HG03521 (cell line): ENCODE results near the gene SIGLECL1.
"Not testable (repeated sequence)": the region's sequence is repeated elsewhere in the genome, so short reads cannot be mapped to it uniquely, and the experiment has no call there.

Experiments
- ATAC-seq: cut with Tn5 transposase; IDR thresholded peaks from one replicate; pipeline ENCODE4 v1.9.1; 2021; ENCODE audit warnings: mild to moderate bottlenecking, moderate library complexity; ENCODE audit not compliant: unreplicated experiment

The SIGLECL1 gene

DNA sequence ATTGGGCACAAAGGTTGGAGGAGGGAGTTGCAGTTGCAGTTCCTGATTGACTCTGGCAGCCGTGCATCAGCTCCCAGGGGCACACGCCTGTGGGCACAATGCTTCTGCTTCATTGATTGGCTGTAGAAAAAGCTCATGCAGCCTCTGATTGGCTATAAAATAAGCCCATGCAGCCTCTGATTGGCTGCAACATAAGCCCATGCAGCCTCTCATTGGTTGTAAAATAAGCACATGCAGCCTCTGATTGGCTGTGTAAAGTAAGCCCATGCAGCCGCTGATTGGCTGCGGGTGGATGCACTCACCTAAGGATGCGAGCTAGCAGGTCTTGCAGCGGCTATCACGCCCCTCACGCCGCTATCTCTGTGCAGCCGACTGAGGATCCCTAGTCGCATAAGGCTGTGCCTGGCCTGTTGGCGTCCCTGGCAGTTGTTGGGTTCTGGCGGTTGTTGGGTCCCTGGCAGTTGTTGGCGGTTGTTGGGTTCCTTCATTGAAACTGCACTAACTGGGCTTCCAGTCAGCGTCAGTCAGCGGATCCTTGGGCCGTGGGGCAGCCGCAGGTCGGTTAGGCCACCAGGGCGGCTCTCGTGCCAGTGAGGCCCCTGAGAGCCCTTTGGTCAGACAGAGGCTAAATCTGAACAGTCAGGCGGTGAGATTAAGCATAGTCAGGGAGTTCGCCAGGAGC lies at the start of gene SIGLECL1:
TSS of gene SIGLECL1 (plus strand) at position 295 of the 682 bp plus-strand sequence. CDS start 12,993 bp downstream, outside the sequence.
- no peak for ATAC-seq

DNA sequence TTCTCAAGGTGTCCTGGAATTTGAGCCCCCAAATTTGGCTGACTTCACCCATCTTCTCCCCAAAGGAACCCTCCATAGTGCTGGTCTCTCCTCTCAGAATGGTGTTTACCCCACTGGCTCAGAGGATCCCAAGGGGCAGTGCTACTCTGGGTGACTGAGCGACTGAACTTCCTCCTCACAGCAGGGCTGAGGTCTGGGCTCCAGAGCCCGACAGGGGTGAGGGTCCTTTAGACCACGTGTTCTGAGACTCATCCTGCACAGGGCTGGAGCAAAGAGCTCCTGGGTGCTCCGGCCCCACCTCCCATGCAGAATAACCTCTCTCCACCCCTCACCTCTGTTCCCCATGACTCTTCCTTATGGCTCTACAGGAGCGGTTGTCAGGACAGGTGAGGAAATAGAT lies 49.2 kb upstream of the SIGLECL1 start:
- ATAC-seq, result no peak

DNA sequence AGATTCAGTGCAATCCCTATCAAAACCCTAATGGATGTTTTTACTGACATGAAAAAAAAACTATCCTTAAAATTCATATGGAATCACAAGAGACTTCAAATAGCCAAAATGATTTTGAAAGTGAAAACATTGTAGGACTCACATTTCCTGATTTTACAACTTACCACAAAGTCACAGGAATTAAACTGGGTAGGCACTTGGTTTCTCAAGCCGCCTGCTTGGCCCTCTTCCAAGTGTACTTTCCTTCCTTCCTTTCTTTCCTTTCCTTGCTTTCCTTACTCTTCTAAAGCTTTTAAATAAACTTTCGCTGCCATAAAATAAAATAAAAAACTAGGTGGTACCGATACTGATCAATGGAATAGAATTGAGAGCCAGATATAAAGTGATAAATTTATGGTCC lies 47.0 kb upstream of the SIGLECL1 start:
- ATAC-seq, result no peak

DNA sequence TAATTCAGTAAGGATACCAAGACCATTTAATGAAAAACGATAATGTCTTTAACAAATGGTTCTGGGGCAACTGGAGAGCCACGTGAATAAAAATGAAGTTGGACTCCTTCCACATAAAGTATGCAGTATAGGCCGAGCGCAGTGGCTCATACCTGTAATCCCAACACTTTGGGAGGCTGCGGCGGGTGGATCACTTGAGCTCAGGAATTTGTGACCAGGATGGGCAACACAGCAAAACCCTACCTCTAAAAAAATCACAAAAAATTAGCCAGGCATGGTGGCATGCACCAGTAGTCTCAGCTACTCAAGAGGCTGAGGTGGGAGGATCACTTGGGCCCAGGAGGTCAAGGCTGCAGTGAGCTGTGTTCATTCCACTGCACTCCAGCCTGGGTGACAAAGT lies 46.6 kb upstream of the SIGLECL1 start:
- no peak for ATAC-seq

DNA sequence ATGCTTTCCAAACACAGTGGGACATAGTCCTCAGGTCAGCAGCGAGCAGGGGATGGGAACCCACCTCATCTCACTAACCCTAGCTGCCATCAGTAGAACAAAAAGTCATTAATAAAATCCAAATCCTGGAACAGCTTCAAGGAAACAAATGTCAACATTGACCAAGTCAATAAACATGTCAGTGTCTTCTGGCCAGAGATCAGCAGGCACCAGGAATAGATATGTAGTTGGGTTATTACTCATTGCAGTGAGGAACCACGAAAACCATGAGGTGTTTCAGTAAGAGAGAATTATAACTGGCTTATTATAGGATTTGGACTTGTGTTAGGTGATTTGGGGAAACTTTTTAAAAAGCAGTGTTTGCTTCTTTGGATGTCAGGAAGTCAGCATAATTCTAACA lies 43.1 kb upstream of the SIGLECL1 start:
- ATAC-seq, result no peak

DNA sequence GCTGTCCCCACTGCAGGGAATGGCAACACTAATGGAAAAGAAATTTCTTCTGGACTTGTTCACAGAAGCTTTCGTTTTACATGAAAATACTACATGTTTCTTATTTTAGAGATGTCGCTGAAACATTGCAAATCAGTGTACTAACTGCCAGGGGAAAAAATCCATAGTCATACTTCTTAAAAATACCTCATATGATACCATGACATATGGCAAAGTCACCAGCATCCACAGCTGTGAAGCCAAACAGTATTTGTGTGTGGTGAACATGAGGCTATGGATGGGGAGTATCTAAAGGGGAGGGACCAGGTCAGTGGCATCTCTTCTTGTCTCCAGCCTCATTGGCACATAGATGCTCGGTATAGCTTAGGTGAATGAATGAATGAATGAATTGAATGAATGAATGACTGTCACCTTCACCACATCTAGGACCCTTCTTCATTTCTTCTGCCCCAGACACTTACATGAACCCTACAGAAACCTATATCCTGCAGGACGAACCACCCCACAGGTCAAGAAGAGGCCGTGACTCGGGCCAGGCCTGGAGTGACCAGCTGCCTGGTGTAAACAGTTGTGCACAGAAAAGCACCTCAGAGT lies 40.6 kb upstream of the SIGLECL1 start:
- ATAC-seq, result no peak

DNA sequence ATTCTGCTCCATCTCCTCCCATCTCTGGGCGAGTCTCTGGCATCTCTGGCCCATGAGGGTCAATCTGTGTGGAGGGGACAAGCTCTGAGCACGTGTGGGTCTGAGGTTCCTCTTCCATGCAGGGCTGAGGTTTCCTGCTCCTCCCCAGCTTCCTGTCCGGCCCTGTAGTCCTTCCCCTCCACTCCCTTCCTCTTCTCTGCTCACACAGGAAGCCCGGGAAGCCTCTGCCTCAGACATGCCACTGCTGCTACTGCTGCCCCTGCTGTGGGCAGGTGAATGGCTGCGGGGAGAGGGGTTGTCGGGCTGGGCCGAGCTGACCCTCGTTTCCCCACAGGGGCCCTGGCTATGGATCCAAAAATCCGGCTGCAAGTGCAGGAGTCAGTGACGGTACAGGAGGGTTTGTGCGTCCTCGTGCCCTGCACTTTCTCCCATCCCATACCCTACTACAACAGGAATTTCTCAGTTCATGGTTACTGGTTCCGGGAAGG lies 40.0 kb upstream of the SIGLECL1 start:
- ATAC-seq, result not testable (repeated sequence)

DNA sequence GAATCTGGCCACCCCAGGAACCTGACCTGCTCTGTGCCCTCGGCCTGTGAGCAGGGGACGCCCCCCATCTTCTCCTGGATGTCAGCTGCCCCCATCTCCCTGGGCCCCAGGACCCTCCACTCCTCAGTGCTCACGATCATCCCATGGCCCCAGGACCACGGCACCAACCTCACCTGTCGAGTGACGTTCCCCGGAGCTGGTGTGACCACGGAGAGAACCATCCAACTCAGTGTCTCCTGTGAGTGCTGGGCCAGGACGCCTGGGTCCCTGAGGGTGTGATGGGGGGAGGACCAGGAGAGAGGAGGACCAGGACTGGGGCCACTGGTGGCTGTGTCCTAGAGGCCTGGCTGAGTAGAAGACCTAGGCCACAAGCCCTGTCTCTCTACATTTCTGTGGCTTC lies 39.0 kb upstream of the SIGLECL1 start:
- no peak for ATAC-seq

DNA sequence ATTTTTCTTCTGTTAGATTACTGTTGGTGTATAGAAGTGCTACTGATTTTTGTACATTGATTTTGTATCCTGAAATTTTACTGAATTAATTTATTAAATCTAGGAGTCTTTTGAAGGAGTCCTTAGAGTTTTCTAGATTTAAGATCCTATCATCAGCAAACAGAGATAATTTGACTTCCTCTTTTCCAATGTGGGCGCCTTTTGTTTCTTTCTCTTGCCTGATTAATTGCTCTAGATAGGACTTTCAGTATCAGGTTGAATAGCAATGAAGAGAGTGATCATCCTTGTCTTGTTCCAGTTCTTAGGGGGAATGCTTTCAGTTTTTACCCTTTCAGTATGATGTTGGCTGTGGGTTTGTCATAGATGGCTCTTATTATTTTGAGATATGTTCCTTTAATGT lies 31.6 kb upstream of the SIGLECL1 start:
- no peak for ATAC-seq

DNA sequence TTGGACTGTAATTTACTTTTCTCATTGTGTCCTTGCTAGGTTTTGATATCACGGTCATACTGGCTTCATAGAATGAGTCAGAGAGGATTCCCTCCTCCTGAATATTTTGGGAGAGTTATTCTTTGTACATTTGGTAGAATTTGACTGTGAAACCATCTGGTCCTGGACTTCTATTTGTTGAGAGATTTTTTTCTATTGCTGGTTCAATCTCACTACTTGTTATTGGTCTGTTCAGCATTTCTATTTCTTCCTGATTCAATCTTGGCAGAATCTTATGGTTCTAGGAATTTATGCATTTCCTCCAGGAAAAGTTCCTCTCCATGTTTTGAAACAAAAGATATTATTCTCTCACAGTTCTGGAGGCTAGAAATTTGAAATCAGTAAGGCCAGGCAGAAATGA lies 30.9 kb upstream of the SIGLECL1 start:
- no peak for ATAC-seq

DNA sequence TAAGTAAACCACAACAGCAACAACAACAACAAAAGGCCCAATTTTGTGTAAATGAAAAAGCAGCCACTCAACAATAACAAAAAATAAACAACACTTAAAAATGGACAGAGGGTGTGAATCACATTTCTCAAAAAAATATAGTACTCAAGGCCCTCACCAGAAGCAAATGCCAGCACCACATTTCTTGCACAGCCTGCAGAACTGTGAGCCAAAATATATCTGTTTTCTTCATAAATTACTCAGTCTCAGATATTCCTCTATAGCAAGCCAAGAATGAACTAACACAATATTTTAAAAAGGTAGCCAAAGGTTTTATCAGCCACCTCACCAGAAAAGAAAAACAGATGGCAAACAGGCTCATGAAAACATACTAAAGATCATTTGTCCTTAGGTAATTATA lies 29.9 kb upstream of the SIGLECL1 start:
- ATAC-seq, result no peak

DNA sequence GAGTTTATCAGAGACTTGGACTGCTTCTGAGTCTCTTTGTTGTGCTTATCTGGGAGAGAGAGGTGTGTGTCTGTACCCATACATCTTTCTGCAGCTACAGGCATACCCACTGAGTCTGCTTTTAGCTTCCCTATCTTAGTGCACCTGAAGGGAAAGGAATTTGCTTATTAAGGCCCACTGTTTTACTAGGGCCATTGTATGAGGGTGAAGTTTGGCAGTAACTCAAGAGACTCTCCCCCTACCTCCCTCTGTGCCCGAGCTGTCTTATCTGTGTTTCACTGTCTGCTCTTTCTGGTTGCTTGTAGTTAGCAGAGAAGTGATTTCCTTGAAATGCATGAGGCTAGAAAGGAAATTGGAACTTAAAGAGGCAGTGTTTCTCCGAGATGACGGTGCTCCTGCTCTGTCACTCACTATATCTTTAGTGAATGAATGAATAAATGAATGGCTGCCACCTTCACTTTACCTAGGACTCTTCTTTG lies 26.7 kb upstream of the SIGLECL1 start:
- no peak for ATAC-seq

DNA sequence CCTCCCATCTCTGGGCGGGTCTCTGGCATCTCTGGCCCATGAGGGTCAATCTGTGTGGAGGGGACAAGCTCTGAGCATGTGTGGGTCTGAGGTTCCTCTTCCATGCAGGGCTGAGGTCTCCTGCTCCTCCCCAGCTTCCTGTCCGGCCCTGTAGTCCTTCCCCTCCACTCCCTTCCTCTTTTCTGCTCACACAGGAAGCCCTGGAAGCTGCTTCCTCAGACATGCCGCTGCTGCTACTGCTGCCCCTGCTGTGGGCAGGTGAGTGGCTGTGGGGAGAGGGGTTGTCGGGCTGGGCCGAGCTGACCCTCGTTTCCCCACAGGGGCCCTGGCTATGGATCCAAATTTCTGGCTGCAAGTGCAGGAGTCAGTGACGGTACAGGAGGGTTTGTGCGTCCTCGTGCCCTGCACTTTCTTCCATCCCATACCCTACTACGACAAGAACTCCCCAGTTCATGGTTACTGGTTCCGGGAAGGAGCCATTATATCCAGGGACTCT lies 25.9 kb upstream of the SIGLECL1 start, which contains the start of gene CD33:
TSS of gene CD33 (plus strand) at position 183 of the 496 bp plus-strand sequence. CDS start at position 222, 39 bp downstream.
- not testable (repeated sequence) for ATAC-seq

DNA sequence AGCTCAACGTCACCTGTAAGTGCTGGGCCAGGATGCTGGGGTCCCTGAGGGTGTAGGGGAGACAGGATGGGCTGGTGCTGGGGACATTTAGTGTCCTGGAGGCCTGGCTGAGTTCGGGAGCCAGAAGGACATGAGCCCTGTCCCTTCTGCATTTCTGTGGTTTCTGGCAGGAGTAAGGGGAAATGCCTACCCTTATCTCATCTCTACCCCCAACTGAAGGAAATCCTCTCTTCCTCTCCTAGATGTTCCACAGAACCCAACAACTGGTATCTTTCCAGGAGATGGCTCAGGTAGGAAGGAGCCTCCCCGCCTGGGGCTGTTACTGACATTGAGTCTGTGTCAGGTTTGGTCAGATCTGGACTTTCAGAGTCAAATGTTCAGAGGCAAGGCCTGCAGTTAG lies 24.8 kb upstream of the SIGLECL1 start:
- ATAC-seq, result no peak

DNA sequence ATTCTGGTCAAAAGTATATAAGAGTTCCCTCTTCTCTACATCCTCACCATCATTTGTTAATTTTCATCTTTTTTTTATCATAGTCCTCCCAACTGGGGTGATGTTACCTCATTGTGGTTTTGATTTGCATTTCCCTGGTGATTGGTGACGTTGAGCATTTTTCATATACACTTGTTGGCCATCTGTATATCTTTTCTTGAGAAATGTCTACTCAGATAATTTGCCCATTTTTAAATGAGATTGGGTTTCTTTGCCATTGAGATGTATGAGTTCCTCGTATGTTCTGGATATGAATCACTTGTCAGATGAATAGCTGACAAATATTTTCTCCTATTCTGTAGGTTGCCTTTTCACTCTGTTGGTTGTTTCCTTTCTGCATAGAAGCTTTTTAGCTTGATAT lies 23.6 kb upstream of the SIGLECL1 start:
- no peak for ATAC-seq

DNA sequence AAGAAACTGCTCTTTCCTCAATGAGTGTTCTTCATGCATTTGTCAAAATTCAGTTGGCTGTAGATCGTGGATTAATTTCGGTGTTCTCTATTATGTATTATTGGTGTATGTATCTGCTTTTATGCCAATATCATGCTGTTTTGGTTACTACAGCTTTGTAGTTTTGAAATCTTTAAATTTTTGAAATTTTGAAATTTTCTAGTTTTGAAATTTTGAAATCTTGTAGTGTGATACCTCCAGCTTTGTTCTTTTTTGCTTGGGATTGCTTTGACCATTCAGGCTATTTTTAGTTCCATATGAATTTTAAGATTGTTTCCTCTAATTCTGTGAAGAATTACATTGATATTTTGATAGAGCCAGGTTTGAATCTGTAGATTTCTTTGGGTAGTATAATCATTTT lies 22.9 kb upstream of the SIGLECL1 start:
- no peak for ATAC-seq

DNA sequence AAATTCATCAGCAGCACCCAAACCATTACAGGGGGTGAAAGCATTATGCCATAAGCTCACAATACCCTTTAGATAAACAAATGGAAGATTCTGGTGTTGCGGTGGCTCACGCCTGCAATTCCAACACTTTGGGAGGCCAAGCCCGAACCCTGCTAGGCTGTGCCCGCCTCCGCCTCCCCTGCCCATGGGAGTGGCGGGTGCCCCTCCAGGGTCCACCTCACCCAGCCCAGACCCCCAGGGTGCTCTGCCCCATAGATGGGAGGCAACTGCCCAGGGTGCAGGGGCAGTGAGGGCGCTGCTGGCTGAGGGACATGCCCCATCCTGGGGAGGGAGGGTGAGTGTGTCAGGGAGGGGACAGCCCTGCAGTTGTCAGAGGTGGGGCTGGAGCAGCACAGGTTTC lies 10.0 kb upstream of the SIGLECL1 start:
- no peak for ATAC-seq

DNA sequence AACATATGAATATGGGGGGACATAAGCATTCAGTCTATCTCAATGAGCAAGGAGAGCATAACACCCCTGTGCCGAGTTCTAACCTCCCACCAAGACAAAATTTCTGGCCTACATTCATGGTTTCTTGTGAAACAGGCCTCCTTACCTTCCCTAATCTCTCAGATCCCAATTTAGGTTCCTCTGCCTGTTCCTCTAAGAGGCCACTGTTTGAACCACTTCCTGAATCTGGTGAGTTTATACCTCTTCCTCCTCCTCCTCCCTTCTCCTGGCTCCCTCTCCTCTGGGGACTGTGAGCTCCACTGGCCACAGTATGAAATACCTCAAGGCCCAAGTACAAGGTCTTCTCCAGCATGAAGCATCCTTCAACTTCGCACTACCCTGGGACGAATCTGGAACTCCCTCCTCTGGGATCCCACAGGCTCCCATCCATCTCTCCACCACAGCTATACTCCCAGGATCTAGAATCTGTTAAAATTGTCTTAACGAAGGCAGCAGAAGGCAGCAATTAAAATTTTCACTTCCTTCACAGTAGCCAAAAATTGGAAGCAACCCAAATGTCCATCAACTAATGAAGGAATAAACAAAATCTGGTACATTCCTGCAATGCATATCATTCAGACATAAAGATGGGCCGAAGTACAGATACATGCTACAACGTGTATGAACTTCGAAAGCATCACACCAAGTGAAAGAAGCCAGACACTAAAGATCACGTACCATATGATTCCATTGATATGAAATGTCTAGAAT lies 7.8 kb upstream of the SIGLECL1 start:
- ATAC-seq, result no peak

DNA sequence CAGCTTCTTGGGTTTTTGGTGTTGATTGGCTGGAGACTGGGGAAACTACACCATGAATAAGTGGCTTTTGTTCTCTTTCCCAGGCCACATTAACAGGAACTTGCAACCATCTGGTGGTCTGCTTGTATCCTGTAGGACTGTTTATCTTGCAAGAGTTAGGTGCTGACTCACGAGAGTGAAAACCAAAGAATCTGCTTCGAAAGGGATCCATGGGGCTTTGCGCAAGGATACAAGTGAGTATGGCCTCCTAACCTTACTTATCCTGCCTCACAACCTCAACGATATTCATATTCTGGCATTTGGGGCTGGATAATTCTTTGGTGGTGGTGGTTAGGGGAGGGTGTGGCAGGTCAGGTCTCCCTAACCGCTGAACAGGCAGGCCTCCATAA lies 4.7 kb upstream of the SIGLECL1 start:
- ATAC-seq, result no peak

DNA sequence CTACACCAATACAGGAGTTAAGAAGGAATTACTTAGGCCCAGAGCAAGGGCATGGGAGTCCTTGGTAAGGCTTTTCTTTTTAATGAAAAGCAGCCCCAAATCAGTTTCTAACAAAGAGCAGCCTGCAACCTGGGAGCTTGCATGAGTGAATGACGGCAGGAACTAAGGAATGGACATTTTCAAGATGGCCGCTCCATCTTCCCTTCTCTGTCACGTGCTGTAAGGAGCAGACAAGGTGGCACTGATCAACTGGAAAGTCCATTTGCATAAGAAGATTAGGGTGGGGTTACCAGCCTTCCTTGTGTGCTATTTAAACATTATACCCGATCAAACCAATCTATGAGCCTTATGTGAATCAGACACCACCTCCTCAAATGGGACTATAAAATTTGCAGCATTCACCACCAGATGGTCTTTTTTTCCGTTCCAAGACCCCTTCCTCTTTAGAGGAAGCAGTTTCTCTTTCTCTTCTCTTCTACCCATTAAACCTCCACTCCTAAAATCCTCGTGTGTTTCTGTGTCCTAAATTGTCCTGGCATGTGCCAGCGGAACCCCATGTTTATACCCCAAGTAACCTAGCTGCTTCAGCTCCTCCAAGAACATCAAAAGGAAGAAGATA lies 2.8 kb upstream of the SIGLECL1 start:
- no peak for ATAC-seq

DNA sequence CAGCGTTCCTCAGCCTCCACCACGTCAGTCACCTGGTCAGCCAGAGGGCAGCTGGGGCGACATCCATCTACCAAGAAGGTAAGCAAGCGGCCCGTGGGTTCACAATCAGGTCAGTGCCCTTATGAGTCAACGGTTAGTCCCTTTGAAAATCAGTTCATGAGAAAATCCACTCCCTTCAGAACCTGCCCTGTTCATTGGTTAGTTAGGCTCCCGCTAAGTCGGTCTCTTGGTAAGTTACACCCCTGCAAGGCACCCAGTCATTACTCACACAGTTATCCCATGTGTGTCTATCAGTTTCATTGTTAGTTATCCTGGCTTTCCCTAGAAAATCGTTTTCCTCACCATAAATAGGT lies 564 bp downstream of the SIGLECL1 start:
- ATAC-seq, result no peak
